ENCODE results near the gene ACSM5.

GRCh38 chr16:20387978-20388377 is 21.4 kb upstream of the ACSM5 start:
- no peak for TF ChIP-seq TAF1 (IDR thresholded peaks at IDR 0.05; ENCODE audit: borderline replicate concordance, insufficient read depth, low read length)
- TF ChIP-seq, protein P1, sequence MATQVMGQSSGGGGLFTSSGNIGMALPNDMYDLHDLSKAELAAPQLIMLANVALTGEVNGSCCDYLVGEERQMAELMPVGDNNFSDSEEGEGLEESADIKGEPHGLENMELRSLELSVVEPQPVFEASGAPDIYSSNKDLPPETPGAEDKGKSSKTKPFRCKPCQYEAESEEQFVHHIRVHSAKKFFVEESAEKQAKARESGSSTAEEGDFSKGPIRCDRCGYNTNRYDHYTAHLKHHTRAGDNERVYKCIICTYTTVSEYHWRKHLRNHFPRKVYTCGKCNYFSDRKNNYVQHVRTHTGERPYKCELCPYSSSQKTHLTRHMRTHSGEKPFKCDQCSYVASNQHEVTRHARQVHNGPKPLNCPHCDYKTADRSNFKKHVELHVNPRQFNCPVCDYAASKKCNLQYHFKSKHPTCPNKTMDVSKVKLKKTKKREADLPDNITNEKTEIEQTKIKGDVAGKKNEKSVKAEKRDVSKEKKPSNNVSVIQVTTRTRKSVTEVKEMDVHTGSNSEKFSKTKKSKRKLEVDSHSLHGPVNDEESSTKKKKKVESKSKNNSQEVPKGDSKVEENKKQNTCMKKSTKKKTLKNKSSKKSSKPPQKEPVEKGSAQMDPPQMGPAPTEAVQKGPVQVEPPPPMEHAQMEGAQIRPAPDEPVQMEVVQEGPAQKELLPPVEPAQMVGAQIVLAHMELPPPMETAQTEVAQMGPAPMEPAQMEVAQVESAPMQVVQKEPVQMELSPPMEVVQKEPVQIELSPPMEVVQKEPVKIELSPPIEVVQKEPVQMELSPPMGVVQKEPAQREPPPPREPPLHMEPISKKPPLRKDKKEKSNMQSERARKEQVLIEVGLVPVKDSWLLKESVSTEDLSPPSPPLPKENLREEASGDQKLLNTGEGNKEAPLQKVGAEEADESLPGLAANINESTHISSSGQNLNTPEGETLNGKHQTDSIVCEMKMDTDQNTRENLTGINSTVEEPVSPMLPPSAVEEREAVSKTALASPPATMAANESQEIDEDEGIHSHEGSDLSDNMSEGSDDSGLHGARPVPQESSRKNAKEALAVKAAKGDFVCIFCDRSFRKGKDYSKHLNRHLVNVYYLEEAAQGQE (IDR thresholded peaks at IDR 0.05; ENCODE audit: insufficient read depth in 1 of 2, low read depth in 2 of 2, low read length in 2 of 2): no peak

Measured in PFSK-1 (cell line).